IPS-NIHi7 (cell line): ENCODE results near the gene EEIG2.
A peak's percentile ranks its signal among the peaks of the same experiment; 100 is the strongest.
"Not testable (repeated sequence)": the region's sequence is repeated elsewhere in the genome, so short reads cannot be mapped to it uniquely, and the experiment has no call there.

Source experiments
- DNase-seq: peaks from one replicate; pipeline ENCODE4 v3.0.0; 2012; ENCODE audit warnings: mixed read lengths; ENCODE audit errors: extremely low spot score

EEIG2 gene

GRCh38 chr1:108547493-108547892, 12.4 kb upstream of the EEIG2 start:
- not testable (repeated sequence) for DNase-seq

GRCh38 chr1:108551137-108551862, 8.6 kb upstream of the EEIG2 start:
- DNase-seq: no peak

DNA sequence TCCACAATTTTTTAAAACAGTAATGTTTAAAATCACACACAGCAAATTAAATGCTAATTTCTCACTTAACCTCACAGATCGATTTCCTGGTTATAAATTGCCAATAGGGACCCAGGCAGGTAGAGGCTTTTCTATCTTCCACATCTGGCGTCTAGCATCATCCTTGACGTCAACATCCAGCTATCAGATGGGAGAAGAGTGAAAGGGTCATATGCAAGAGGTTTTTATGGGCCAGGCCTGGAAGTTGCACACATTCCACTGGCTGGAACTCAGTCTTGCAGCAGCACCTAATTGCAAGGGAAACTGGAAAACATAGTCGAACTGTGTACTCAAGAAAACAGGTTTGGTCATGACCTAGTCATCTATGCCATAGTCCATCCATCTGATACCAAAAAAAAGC, 6.0 kb upstream of the EEIG2 start:
- no peak for DNase-seq

DNA sequence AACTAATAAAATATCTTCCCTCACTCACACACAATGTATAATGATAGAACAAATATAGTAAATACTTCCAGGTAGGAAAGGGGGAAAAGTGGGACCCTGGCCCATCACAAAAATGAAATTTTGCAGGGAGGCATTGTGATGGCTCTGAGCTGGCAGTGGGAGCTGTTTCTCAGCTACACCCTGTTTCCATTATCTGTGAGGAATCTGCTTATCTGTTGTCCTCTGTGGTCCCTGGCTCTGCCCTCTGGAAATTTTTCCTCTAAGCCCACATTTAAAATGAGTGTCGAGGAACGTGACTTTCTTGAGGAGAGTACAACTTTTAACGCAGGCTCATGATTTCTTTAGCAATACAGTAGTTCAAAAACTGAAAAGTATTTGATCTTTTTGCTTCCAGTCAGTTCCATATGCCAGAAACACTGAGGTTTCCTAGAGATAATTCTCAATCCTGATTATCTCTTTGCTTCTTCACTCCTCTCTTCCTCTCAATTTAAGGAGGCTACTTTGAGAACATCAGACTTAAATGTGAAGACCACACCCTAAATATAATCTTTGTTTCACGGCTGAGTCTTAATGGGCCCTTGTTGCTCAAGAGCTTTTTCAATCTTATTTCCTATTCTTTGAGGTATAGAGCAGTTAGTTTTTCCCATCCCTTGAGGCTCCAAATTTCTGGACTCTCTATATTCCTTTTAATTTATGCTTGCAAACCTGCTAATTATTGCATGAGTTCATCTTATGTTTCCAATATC, 5.0 kb upstream of the EEIG2 start:
- DNase-seq: no peak

DNA sequence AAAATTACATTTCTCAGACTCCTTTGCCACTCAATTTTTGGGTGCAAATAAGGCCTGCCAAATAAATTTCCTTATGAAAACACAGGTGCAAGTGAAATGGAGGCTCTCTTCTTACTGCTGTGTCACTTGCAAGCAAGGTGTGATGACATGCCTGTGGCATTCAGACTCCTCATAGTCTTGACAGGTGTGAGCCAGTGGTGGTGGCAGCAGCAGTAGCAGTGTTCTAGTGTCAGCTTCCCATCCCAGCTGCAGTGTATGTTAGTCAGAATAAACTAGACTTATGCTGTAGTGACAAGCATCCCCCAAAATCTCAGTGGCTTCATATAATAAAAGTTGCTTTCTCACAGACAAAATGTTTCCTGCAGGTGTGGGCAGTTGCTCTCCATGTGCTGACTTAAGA, 3.8 kb upstream of the EEIG2 start:
- DNase-seq: no peak

DNA sequence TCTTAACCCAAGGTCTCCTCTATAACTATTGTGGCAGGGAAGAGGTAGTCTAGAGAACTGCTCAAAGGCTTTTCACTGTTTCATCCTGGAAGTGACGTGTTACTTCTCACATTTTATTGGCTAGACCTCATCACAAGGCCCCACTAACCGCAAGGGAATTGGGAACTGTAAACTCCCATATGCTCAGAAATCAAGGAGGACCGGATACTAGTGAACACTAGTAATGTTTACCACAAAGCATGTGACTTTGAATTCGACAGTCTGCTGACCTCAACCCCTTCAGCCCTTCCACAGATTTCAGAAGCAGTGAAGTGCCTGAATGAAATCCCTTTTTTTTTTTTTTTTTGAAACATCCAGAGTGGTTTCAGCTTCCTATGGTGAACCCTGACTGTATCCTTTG, 3.4 kb upstream of the EEIG2 start:
- DNase-seq: no peak

- no peak for DNase-seq
Measured at GRCh38 chr1:108557296-108557695, 2.6 kb upstream of the EEIG2 start.

DNA sequence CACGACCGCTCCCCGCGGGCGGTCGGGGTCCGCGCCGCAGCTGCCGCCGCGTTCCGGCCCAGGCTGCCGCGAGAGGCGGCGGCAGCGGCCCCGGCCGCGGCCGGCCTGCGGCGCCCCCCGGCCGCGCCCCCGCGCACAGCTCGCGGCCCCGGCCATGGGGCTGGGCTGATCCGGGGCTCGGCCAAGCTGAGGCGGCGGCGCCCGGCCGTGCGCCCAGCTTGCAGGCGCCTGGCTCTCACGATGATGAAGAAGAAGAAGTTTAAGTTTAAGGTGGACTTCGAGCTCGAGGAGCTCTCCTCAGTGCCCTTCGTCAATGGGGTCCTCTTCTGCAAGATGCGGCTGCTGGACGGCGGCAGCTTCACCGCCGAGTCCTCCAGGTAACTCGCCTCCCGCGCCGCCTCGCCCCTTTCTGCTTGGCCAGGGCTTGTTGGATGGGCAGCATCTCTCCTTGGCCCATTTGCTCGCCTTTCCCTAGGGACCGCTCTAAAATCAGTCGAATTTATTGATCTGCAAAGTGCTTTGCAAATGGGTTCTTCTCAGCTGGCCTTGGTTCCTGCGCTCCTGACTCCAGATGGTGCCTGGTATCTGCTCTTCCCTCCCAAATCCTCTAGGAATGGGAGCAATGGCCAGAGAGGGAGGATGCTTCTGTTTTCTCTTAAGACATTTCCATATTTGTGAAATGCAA, 431 bp downstream of the EEIG2 start:
- peak; percentile 55 for DNase-seq

DNA sequence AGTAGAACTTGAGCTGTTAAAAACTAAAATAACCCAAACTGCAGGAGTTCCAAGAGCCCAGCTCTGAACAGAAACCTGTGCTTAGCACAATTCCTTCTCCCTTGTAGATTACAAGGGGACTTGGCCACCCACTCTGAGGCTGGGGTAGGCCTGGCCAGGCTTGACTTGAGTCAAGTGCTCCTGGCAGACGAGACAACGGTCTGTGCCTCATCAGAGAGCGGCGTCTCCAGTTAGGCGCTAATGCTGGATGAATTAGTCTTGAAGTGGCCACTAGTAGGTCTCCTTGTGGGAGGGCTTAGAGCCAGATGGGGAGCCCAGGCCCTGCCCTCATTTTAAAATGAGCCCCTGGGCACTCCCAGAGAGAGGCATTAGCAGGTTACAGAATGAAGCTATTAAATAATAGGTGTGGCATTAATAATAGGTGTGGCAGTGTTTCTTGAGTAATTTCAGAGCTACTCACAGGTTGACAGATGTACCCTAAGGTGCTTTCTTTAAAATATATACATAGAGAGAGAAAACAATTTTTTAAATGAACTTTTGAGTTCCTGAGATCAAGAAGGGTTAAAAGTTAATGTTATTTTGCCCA, 1.1 kb downstream of the EEIG2 start:
- DNase-seq: peak; percentile 51

DNA sequence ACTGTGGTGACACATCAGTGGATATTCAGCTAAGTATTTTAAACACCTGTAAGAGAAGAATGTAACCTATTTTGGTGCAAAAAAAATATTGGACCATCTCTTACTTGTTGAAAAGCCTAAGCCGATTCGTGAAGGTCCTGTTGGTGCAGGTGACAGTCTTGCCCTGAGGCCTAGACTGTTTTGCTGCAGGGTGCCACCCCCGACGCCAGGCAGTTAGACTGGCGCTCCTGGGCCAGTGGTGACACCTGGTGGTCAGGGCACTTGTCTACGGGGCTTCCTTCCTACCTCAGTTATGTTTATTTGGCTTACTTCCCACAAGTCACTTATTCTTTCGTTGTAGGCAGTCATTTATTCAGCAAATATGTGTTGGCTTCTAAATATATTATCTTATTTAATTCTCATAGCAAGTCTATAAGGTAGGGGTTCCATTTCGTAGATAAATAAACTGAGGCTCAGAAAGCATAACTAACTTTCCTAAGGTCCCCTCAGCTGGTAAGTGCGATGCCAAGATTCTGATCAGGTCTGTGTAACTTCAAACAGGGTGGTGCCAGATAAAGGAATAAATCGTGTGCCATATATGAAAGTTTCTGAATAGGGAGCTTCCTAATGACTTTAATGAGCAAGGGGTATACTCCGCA, 1.9 kb downstream of the EEIG2 start:
- peak; percentile 78 for DNase-seq

GRCh38 chr1:108563808-108564207, 3.9 kb downstream of the EEIG2 start:
- no peak for DNase-seq

DNA sequence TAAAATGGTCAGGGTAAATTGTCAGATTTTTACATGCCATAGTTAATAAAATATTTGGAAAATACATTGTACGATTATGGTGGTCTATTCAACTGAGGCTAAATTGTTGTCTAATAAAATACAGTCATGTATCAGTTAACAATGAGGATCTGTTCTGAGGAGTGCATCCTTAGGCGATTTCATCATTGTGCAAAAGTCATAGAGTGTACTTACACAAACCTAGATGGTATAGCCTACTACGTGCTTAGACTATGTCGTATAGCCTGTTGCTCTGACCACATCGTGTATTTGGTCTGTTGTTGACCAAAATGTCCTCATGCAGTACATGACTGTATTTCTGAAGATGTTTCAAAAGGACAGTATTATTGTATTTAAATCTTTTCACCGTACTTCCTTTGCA, 5.2 kb downstream of the EEIG2 start:
- DNase-seq: no peak

GRCh38 chr1:108565512-108565911, 5.6 kb downstream of the EEIG2 start:
- no peak for DNase-seq

DNA sequence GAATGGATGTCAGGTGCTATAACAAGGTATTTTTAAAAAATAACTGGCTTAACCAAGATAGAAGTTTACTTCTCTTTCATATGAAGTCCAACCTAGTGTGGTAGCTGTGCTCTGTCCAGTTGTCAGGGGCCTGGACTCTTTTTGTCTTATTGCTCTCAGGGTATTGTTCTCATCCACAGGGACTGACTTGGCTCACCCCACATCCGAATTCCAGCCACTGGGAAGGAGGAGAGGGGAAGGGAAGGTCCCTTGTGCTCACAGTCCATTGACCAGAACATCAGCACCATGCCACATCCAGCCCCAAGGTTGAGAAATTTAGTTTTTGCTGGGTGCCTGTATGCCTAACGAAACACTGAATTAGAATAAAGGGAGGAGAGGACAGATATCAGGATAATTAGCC, 8.7 kb downstream of the EEIG2 start:
- no peak for DNase-seq

DNA sequence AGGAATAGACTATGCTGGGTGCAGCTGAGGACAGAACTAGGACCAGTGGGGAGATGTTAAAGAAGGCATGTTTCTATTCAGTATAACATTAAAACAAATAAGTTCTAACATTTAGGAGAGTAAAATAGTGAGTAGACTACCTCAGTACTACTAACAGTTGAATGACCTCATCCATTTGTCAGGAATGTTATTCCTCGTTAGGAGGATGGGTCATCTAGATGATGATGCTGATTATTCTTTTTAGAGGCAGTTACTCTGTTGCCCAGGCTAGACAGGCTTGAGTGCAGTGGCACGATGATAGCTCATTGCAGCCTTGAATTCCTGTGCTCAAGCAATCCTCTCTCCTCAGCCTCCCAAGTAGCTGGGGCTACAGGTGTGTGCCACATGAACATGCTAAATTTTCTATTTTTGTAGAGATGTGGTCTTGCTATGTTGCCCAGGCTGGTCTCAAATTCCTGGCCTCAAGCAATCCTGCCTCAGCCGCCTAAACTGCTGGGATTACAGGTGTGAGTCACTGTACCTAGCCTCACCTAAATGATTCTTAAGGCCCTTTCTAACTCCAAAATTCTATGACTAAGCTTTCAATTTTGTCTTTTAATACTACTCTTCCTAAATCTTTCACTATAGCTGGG, 9.3 kb downstream of the EEIG2 start:
- no peak for DNase-seq

DNA sequence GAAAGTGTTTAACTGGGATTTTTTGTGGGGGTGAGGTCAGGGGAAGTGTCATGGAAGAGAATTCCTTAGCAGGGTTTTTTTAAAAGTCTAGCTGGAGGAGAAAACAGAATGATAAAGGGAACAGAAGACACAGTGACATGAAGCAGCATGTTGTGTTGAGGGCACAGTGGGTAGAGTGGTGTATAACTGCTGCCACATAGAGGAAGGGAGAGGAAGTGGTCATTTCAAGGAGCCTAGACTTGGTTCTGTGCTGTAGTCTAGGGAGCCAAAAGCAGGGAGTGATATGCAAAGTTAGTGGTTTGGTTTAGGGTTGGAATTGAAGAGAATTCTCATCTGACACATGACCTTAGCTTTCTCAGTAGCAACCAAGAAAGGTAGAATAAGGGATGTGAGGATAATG, 10.2 kb downstream of the EEIG2 start:
- DNase-seq: peak; percentile 70

DNA sequence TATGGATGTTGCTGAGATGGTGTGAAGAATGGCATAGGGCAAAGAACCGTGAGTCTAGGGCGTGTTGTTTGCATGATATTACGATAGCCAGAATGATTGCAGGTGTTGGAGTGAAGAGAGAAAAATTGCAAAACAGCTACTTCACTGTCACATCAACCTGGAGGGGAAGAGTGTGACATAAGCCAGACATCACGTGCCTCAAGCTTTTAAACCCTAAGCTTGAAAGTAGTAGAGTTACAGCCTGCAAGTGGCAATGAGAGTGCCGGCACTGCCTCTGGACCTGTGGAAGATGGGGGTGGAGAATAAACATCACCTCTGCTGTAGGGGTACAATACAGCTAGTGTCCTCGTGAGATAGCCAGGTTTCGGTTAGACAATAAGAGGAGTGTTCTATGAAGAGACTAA, 11.1 kb downstream of the EEIG2 start:
- no peak for DNase-seq

DNA sequence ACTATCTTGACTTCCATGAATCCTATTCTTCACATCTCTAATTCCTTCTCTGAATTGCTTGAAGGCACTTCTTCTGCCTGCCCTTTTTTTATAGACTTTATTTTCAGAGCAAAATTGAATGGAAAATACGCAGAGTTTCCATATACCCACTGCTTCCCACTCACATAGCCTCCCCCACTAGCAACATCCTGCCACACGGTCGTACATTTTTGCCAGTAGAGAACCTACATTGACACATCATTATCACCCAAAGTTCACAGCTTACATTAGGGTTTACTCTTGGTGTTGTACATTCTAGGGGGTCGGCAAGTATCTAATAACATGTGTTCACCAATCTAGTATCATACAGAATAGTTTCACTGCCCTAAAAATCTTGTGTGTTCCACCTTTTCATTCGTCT, 12.3 kb downstream of the EEIG2 start:
- DNase-seq: no peak

DNA sequence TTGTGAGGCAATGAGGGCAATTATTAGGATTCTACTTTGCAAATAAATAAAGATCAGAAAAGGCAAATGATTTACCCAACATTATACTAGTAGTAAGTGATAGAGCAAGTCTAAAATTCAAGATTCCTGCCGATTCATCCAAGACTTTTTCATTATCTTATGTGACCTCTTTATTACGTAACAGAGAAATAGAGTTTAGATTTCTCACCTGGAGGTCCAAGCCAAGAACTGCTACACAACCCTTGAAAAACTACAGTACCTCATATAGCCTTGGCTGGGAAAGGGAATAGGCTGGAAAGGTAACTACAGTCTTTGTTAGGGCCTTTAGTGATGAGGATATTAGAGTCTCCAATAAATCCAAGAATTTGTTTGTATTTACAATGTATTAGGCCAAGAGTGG, 13.3 kb downstream of the EEIG2 start:
- no peak for DNase-seq

DNA sequence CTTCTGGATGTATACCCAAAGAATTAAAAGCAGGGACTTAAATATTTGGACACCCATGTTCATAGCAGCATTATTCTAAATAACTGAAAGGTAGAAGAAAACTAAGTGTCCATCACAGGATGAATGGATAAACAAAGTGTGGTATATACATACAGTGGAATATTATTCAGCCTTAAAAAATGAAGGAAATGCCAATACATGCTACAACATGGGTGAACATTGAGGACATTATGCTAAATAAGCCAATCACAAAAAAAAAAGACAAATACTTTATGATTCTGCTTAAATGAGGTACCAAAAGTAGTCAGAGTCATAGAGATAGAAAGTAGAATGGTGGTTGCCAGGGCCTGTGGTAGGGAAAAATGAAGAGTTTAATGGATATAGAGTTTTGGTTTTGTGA, 14.1 kb downstream of the EEIG2 start:
- no peak for DNase-seq

- DNase-seq: no peak
Measured at GRCh38 chr1:108575375-108575774, 15.5 kb downstream of the EEIG2 start.
